ENCODE results near the gene CDH4. TPM values are rescaled to one million over a fixed set of nuclear protein-coding genes. Genes with fewer than 3 reads are reported as not detected.

CDH4 gene
- total and polyA plus RNA-seq, 2 of the 4 experiments (the other 2 are of a cell fraction), result 1.6 to 3.5 TPM

DNA sequence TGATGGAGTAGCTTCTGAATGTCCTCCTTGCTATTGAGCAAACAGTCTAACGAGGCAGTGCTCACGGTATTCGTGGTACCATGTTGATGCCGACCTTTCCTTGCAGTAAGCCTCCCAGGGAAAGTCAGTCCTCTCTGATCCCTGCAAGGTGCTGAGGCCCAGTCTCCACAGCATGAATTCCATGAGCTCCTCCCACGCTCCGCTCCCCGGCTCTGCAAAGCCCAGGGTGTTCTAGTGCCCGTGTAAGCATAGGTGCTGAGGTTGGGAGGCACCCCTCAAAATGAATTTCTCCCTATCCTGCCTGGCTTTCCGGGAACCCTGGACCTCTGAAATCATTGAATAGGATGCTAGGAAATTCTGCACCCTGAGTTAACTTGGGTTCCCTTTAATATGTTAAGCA, 562.7 kb downstream of the CDH4 start:
- H4K8ac ChIP-seq (ENCODE audit: low read depth in 2 of 2, low read length in 2 of 2), result no peak overlapping the region
- no peak overlapping the region for H3K56ac ChIP-seq (ENCODE audit: extremely low read depth, insufficient read depth, low read length)
- no peak overlapping the region for H2BK15ac ChIP-seq (ENCODE audit: low read depth, low read length)
- ATAC-seq (ENCODE audit: low read depth) (no peak), DNase-seq (no peak)
- no peak overlapping the region for H2BK20ac ChIP-seq (ENCODE audit: low read depth, low read length)
- ChIA-PET POLR2A (ENCODE audit: unreplicated experiment) (no interaction called here), CTCF (interaction anchor here (0.7 kb wide), 1 partner anchor 12 kb away, joined by 3 read pairs; no protein-coding TSS in a partner anchor)
- H3K27ac ChIP-seq (ENCODE audit: insufficient read depth, low read length), result no peak overlapping the region
- 72% methylated on average over 4 of the region's 9 CpGs; no CpG with 5 or more reads in 1 of the 2 experiments for WGBS, 2 experiments (ENCODE audit: extremely low coverage in 2 of 2, insufficient read length in 1 of 2)
- H2AK9ac ChIP-seq (replicated peaks; ENCODE audit: low read depth, low read length, poor library complexity), result no peak overlapping the region
- H3K9ac ChIP-seq (ENCODE audit: low read depth, low read length), result no peak overlapping the region
- no peaks in the 10 kb centered on the region for H3K36me3 ChIP-seq (ENCODE audit: control insufficient read depth, insufficient read depth, low read length)
- H3K27me3 ChIP-seq (ENCODE audit: control insufficient read depth, insufficient read depth, low read length), result peaks cover 2% of the 10 kb centered on the region; the same call in 1 of the 2 replicates
- no peak overlapping the region for H3K23ac ChIP-seq (ENCODE audit: low read depth, low read length)
- H3K9me1 ChIP-seq (ENCODE audit: insufficient read depth, low read length), result no peaks in the 10 kb centered on the region
- H3K79me1 ChIP-seq (ENCODE audit: low read depth in 1 of 2, low read length in 2 of 2), result no peaks in the 10 kb centered on the region
- no peak for TF ChIP-seq POLR2A (IDR thresholded peaks at IDR 0.05; ENCODE audit: low read depth, low read length)
- no peaks in the 10 kb centered on the region for H4K20me1 ChIP-seq (ENCODE audit: insufficient read depth, low read length)
- H3K4ac ChIP-seq (ENCODE audit: low read depth, low read length), result no peak overlapping the region
- H3K4me1 ChIP-seq (ENCODE audit: control insufficient read depth, insufficient read depth, low read length), result no peaks in the 10 kb centered on the region
- H3K9me3 ChIP-seq (ENCODE audit: control insufficient read depth, insufficient read depth, low read length), result no peaks in the 10 kb centered on the region
- BruUV-seq (replicated peaks), result no TSS peak
- no peak overlapping the region for H2BK5ac ChIP-seq (ENCODE audit: low read depth, low read length, poor library complexity, severe bottlenecking)
- no peak overlapping the region for H3K4me2 ChIP-seq (ENCODE audit: low read depth, low read length)
- H3K14ac ChIP-seq (replicated peaks; ENCODE audit: low read depth, low read length), result no peak overlapping the region
- no peak overlapping the region for H2AK5ac ChIP-seq (ENCODE audit: low read depth, low read length)
- intact Hi-C loops (cut with micrococcal nuclease) (no loop called here), in situ Hi-C loops (cut with MboI; ENCODE audit: low sequenced_read_pairs) (no loop called here), dilution Hi-C loops (cut with HindIII; ENCODE audit: low sequenced_read_pairs, unreplicated experiment) (no loop called here)
- H3K18ac ChIP-seq (ENCODE audit: low read depth, low read length), result no peak overlapping the region
- H4K91ac ChIP-seq (ENCODE audit: insufficient read depth, low read depth, low read length), result no peak overlapping the region
- H2BK120ac ChIP-seq (ENCODE audit: low read depth, low read length), result no peak overlapping the region
- H3K4me3 ChIP-seq (ENCODE audit: insufficient read depth, low read depth, low read length), result no peak overlapping the region
- no peak overlapping the region for H2AFZ ChIP-seq (replicated peaks; ENCODE audit: low read length, poor library complexity)
- no peak overlapping the region for H4K5ac ChIP-seq (ENCODE audit: low read depth, low read length)

Data from IMR-90 (cell line).